ENCODE measurements around the gene KIF19.

KIF19 gene

GRCh38 chr17:74309902-74310301 lies 16.1 kb upstream of the KIF19 start:
- no peak overlapping the region for H3K4me3 ChIP-seq (ENCODE audit: low read length, poor library complexity, severe bottlenecking)
- H3K79me2 ChIP-seq (ENCODE audit: insufficient read depth, low read length): no peaks in the 10 kb centered on the region
- H3K27me3 ChIP-seq (ENCODE audit: insufficient read depth, low read length, poor library complexity, severe bottlenecking): no peaks in the 10 kb centered on the region
- no peaks in the 10 kb centered on the region for H3K36me3 ChIP-seq (ENCODE audit: insufficient read depth, low read length)
- H3K9ac ChIP-seq (ENCODE audit: low read depth, low read length, poor library complexity, severe bottlenecking): no peak overlapping the region
- H3F3A ChIP-seq (ENCODE audit: low read depth): no peaks in the 10 kb centered on the region
- no peaks in the 10 kb centered on the region for H3K9me2 ChIP-seq (replicated peaks; ENCODE audit: low read depth, low read length)
- TF ChIP-seq CTCF (conservative IDR thresholded peaks at IDR 0.05; ENCODE audit: low read length): no peak
- TF ChIP-seq EZH2phosphoT487 (IDR thresholded peaks at IDR 0.05; ENCODE audit: borderline replicate concordance): no peak
- H2AFZ ChIP-seq (ENCODE audit: low read length): no peak overlapping the region
- H3K4me1 ChIP-seq (ENCODE audit: insufficient read depth, low read length, poor library complexity, severe bottlenecking): no peaks in the 10 kb centered on the region
- H4K20me1 ChIP-seq (ENCODE audit: insufficient read depth, low read length, poor library complexity, severe bottlenecking): no peaks in the 10 kb centered on the region
- peaks cover 8% of the 10 kb centered on the region; the same call in 1 of the 2 replicates for H3K9me3 ChIP-seq (ENCODE audit: insufficient read depth, low read depth, low read length)
- H3K4me2 ChIP-seq (ENCODE audit: low read depth, low read length, poor library complexity, severe bottlenecking): no peak overlapping the region

- Histone ChIP-seq H3K9me3 (ENCODE audit: insufficient read depth, low read depth, low read length) (peaks cover 8% of the 10 kb centered on the region; the same call in 1 of the 2 replicates), H3K9me2 (replicated peaks; ENCODE audit: low read depth, low read length) (no peaks in the 10 kb centered on the region), H3K4me1 (ENCODE audit: insufficient read depth, low read length, poor library complexity, severe bottlenecking) (no peaks in the 10 kb centered on the region), H3K4me2 (ENCODE audit: low read depth, low read length, poor library complexity, severe bottlenecking) (no peak overlapping the region), H4K20me1 (ENCODE audit: insufficient read depth, low read length, poor library complexity, severe bottlenecking) (no peaks in the 10 kb centered on the region), H3F3A (ENCODE audit: low read depth) (no peaks in the 10 kb centered on the region), H3K36me3 (ENCODE audit: insufficient read depth, low read length) (no peaks in the 10 kb centered on the region), H2AFZ (ENCODE audit: low read length) (no peak overlapping the region), H3K27me3 (ENCODE audit: insufficient read depth, low read length, poor library complexity, severe bottlenecking) (no peaks in the 10 kb centered on the region), H3K4me3 (ENCODE audit: low read length, poor library complexity, severe bottlenecking) (no peak overlapping the region), H3K79me2 (ENCODE audit: insufficient read depth, low read length) (no peaks in the 10 kb centered on the region), H3K9ac (ENCODE audit: low read depth, low read length, poor library complexity, severe bottlenecking) (no peak overlapping the region)
- TF ChIP-seq EZH2phosphoT487 (IDR thresholded peaks at IDR 0.05; ENCODE audit: borderline replicate concordance): no peak
- TF ChIP-seq CTCF (conservative IDR thresholded peaks at IDR 0.05; ENCODE audit: low read length): no peak
Measured at GRCh38 chr17:74314877-74315276, 11.1 kb upstream of the KIF19 start.

- Histone ChIP-seq H4K20me1 (ENCODE audit: insufficient read depth, low read length, poor library complexity, severe bottlenecking) (no peaks in the 10 kb centered on the region), H3K4me1 (ENCODE audit: insufficient read depth, low read length, poor library complexity, severe bottlenecking) (no peaks in the 10 kb centered on the region), H3K27me3 (ENCODE audit: insufficient read depth, low read length, poor library complexity, severe bottlenecking) (no peaks in the 10 kb centered on the region), H3K9me3 (ENCODE audit: insufficient read depth, low read depth, low read length) (peaks cover 8% of the 10 kb centered on the region; the same call in 1 of the 2 replicates), H2AFZ (ENCODE audit: low read length) (no peak overlapping the region), H3K4me2 (ENCODE audit: low read depth, low read length, poor library complexity, severe bottlenecking) (no peak overlapping the region), H3K9ac (ENCODE audit: low read depth, low read length, poor library complexity, severe bottlenecking) (no peak overlapping the region), H3K9me2 (replicated peaks; ENCODE audit: low read depth, low read length) (no peaks in the 10 kb centered on the region), H3K4me3 (ENCODE audit: low read length, poor library complexity, severe bottlenecking) (no peak overlapping the region), H3F3A (ENCODE audit: low read depth) (no peaks in the 10 kb centered on the region), H3K36me3 (ENCODE audit: insufficient read depth, low read length) (no peaks in the 10 kb centered on the region), H3K79me2 (ENCODE audit: insufficient read depth, low read length) (no peaks in the 10 kb centered on the region)
- no peak for TF ChIP-seq EZH2phosphoT487 (IDR thresholded peaks at IDR 0.05; ENCODE audit: borderline replicate concordance)
- TF ChIP-seq CTCF (conservative IDR thresholded peaks at IDR 0.05; ENCODE audit: low read length): no peak
Measured at GRCh38 chr17:74316220-74316619, 9.8 kb upstream of the KIF19 start.
